ENCODE data around the gene RCOR3. TPM values are rescaled to one million over a fixed set of nuclear protein-coding genes. Genes with fewer than 3 reads are reported as not detected.
"Not testable (repeated sequence)": the region's sequence is repeated elsewhere in the genome, so short reads cannot be mapped to it uniquely, and the experiment has no call there.

Gene RCOR3
- total RNA-seq = 10.1 and 14.2 TPM in 2 replicates

DNA sequence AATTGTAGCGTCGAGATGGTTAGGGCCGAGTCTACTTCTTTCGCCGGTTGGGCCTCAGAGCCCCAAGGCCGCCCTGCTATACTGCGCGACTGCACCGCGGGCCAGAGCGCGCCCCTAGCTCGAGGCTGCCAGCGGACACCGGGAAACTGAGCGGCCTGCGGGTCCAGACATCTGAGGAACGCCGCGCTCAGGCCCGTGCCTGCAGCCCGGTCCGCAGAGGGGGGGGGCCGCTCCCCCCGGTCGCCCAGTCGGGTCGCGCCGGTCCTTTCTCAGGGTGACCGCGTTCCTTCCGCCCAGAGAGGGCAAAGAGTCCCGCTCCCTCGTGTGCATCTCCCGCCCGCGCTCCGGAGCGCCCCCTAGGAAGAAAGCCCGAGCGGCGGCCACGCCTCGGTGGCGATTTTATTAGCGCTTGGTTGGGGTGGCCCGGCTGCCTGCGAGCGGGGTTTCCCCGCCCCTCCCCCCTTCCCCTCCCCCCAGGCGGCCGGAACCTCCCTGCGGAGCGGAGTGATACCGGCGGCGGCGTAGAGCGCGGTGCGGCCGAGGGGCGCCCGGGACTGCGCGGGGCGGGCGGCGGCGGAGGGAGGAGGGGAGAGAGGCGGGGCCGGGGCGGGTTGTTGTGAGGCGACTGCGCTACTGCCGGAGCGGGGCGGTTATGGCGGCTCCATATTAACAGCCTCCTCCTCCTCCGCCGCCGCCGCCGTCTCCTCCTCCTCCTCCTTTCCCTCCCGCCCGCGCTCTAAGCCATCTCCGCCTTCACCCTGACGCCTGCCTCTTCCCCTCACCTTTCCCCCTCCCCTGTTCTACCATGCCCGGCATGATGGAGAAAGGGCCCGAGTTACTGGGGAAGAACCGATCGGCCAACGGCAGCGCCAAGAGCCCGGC is at the start of gene RCOR3:
Gene RCOR3 (plus strand): TSS at position 611 of the 882 bp plus-strand sequence. CDS start 195 bp downstream, at position 806.
- H3K4me3 ChIP-seq (ENCODE audit: low read depth, low read length) = peak within 1 kb of the TSS; percentile 95
- no peak for DNase-seq (ENCODE audit: low read depth)
- TF ChIP-seq, protein P1, sequence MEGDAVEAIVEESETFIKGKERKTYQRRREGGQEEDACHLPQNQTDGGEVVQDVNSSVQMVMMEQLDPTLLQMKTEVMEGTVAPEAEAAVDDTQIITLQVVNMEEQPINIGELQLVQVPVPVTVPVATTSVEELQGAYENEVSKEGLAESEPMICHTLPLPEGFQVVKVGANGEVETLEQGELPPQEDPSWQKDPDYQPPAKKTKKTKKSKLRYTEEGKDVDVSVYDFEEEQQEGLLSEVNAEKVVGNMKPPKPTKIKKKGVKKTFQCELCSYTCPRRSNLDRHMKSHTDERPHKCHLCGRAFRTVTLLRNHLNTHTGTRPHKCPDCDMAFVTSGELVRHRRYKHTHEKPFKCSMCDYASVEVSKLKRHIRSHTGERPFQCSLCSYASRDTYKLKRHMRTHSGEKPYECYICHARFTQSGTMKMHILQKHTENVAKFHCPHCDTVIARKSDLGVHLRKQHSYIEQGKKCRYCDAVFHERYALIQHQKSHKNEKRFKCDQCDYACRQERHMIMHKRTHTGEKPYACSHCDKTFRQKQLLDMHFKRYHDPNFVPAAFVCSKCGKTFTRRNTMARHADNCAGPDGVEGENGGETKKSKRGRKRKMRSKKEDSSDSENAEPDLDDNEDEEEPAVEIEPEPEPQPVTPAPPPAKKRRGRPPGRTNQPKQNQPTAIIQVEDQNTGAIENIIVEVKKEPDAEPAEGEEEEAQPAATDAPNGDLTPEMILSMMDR (conservative IDR thresholded peaks at IDR 0.05; ENCODE audit: low read depth, low read length) = peak; percentile 47

DNA sequence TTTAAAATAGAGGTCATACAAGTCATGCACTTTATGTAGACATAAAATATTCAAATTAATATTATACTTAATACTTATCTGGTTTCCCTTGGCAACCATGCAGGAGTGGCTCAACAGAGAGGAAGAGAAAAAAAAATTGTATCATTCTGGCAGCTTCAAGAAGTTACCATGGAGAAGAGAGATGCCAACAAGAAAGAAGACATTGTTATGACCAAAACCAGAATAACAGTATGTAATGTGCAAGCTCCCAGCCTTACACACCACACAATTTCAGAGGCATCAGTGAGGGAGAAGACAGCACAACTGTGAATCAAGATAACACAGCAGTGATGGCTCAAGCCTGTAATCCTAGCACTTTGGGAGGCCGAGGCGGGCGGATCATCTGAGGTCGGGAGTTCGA is 49.1 kb upstream of the RCOR3 start:
- TF ChIP-seq, protein P1 (conservative IDR thresholded peaks at IDR 0.05; ENCODE audit: low read depth, low read length) = no peak
- H3K4me3 ChIP-seq (ENCODE audit: low read depth, low read length) = no peak overlapping the region
- DNase-seq (ENCODE audit: low read depth) = no peak

DNA sequence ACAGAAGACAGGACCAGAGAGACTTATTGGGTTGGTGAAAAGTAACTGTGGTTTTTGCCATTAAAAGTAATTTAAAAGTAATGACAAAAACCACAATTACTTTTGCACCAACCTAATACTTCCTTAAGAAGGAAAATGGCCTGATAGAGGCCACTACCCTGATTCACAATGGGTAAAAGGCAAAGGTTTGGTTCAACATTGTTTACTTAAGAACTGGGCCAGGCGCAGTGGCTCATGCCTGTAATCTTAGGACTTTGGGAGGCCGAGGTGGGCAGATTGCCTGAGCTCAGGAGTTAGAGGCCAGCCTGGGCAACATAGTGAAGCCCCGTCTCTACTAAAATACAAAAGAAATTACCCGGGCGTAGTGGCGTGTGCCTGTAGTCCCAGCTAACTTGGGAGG is 48.2 kb upstream of the RCOR3 start:
- TF ChIP-seq, protein P1 (conservative IDR thresholded peaks at IDR 0.05; ENCODE audit: low read depth, low read length) = no peak
- no peak overlapping the region for H3K4me3 ChIP-seq (ENCODE audit: low read depth, low read length)
- no peak for DNase-seq (ENCODE audit: low read depth)

DNA sequence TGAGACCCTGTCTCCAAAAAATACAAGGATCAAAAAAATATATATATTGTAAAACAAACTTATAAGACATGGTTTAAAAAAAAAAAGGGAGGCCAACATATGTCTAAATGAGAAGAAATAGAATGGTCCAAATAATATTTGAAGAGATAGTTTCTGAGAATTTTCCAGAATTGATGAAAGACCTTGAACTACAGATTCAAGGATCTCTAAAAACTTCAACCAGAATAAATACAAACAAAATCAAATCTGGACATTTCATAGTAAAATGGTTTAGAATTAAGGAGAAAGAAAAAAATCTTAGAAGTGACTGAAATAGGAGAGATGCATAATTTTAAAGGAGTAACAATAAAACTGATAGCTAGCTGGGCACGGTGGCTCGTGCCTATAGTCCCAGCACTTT is 45.5 kb upstream of the RCOR3 start:
- TF ChIP-seq, protein P1 (conservative IDR thresholded peaks at IDR 0.05; ENCODE audit: low read depth, low read length) = no peak
- H3K4me3 ChIP-seq (ENCODE audit: low read depth, low read length) = no peak overlapping the region
- no peak for DNase-seq (ENCODE audit: low read depth)

DNA sequence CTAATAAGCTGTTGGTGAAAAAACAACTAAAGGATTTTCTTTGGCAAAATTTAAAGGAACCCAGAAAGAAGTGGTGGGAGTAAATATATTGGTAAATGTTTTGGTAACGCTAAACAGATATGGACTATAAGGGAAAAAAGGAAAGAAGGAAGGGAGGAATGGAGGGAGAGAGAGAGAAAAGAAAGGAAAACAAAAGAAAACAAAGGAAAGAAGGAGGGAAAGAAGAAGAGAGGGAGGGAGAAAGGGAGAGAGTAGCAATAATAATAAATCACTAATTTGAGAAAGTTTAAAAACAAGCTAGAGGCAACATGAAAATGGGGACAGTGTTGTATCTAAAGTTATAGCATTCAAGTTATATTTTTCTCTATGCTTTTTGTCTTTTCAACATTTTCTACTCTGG is 43.6 kb upstream of the RCOR3 start:
- TF ChIP-seq, protein P1 (conservative IDR thresholded peaks at IDR 0.05; ENCODE audit: low read depth, low read length) = no peak
- no peak for DNase-seq (ENCODE audit: low read depth)

DNA sequence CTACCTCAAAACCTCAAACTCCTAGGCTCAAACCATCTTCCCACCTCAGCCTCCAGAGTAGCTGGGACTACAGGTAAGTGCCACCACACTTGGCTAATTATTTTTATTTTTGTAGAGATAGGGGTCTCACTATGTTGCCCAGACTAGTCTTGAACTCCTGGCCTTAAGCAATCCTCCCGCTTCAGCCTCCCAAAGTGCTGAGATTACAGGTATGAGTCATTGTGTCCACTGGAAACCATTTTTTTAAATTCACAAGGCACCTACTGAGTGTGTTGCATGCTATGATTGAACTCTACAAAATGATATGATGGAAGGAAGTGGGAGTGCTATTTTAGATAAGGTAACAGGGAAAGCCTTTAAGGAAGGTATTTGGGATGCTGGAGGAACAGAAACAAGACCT is 41.8 kb upstream of the RCOR3 start:
- DNase-seq (ENCODE audit: low read depth) = no peak
- no peak overlapping the region for H3K4me3 ChIP-seq (ENCODE audit: low read depth, low read length)
- TF ChIP-seq, protein P1 (conservative IDR thresholded peaks at IDR 0.05; ENCODE audit: low read depth, low read length) = no peak

More for the DNA sequence above, 43.6 kb upstream of the RCOR3 start:
- no peak overlapping the region for H3K4me3 ChIP-seq (ENCODE audit: low read depth, low read length)

DNA sequence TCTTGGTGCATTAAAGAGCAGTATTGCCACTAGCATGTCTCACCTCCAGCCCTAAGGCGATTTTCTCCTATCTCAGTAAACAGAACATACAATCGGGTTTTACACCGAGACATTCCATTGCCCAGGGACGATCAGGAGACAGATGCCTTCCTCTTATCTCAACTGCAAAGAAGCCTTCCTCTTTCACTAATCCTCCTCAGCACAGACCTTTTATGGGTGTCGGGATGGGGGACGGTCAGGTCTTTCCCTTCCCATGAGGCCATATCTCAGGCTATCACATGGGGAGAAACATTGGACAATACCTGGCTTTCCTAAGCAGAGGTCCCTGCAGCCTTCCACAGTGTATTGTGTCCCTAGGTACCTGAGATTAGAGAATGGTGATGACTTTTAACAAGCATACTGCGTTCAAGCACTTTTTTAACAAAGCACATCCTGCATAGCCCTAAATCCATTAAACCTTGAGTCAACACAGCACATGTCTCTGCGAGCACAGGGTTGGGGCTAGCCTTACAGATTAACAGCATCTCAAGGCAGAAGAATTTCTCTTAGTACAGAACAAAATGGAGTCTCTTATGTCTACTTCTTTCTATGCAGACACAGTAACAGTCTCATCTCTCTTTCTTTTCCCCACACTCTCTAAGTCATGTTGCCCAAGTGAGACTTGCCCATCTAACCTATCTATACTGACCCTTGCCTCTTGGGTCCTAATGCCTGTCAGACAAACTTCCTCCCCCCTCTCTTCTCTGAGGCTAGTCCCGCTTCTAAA is 36.5 kb upstream of the RCOR3 start:
- DNase-seq (ENCODE audit: low read depth); H3K4me3 ChIP-seq (ENCODE audit: low read depth, low read length): not testable (repeated sequence)

DNA sequence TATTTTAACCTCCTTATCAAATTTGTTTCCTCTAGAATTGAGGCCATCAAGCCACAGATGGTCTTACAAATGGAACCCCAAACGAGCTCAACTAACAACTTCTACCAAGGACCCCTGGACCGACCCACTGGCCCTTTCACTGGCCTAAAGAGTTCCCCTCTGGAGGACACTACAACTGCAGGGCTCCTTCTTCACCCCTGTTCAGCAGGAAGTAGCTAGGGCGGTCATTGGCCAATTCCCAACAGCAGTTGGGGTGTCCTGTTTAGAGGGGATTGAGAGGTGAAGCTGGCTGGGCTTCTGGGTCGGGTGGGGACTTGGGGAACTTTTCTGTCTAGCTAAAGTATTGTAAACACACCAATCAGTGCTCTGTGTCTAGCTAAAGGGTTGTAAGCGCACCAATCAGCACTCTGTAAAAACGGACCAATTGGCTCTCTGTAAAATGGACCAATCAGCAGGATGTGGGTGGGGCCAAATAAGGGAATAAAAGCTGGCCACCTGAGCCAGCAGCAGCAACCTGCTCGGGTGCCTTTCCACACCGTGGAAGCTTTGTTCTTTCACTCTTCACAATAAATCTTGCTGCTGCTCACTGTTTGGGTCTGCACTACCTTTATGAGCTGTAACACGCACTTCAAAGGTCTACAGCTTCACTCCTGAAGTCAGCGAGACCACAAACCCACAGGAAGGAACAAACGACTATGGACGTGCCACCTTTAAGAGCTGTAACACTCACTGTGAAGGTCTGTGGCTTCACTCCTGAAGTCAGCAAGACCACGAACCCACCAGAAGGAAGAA is 30.4 kb upstream of the RCOR3 start:
- H3K4me3 ChIP-seq (ENCODE audit: low read depth, low read length); DNase-seq (ENCODE audit: low read depth): not testable (repeated sequence)
